B cell (primary cell): ENCODE measurements around the gene BCL11A. TPM values are rescaled to one million over a fixed set of nuclear protein-coding genes. Genes with fewer than 3 reads are reported as not detected.

ENCODE experiments used
- ATAC-seq: fragments of 200-7000 bp; cut with Tn5 transposase; one replicate; pipeline ENCODE4 v1.10.0; 2021; ENCODE audit warnings: low read depth, mild to moderate bottlenecking, moderate number of reproducible peaks, moderate library complexity
- CTCF ChIA-PET: fragments of 350-600 bp; sonication (Branson Sonifier 250); formaldehyde crosslinking; loops from one replicate; lab custom pipeline; 2021; ENCODE audit warnings: antibody characterized with exemption, inconsistent platforms; lab: Charles Lee
- POLR2A ChIA-PET: fragments of 350-600 bp; sonication (Branson Sonifier 250); formaldehyde crosslinking; loops from one replicate; lab custom pipeline; 2021; ENCODE audit warnings: antibody characterized with exemption; lab: Charles Lee
- DNase-seq: peaks from one replicate; pipeline ENCODE4 v3.0.0; 2013
- H2AFZ ChIP-seq: 2 replicates; pipeline ENCODE4 v1.6.1; 2012; ENCODE audit warnings: mild to moderate bottlenecking, low read depth, low read length; ENCODE audit not compliant: insufficient read depth, poor library complexity, severe bottlenecking
- H3K27ac ChIP-seq, 2 donors: 1 replicate in 1 of 2; 2 replicates in 1 of 2; pipeline ENCODE4 v1.5.1; 2012 to 2013; ENCODE audit warnings: low read length in 2 of 2, mild to moderate bottlenecking in 2 of 2, moderate library complexity in 1 of 2
- H3K27me3 ChIP-seq, 4 experiments: fragments of 200-600 bp in 1 of 4; sonication (generic) in 1 of 4; replicated peaks in 1 of 4; 1 replicate in 2 of 4; 2 replicates in 2 of 4; pipeline versions ENCODE4 v1.6.1 to v1.7.0; 2013 to 2016; ENCODE audit warnings: low read length in 3 of 4, mild to moderate bottlenecking in 2 of 4, mixed read lengths in 1 of 4, moderate library complexity in 1 of 4; ENCODE audit not compliant: insufficient read depth in 4 of 4, control insufficient read depth in 3 of 4; ENCODE audit errors: control extremely low read depth in 1 of 4
- H3K36me3 ChIP-seq, 2 experiments: replicated peaks in 1 of 2; 1 replicate in 1 of 2; 2 replicates in 1 of 2; pipeline versions ENCODE4 v1.6.1 to v1.7.1; 2013; ENCODE audit warnings: low read length in 1 of 2; ENCODE audit not compliant: insufficient read depth in 2 of 2, control insufficient read depth in 1 of 2; ENCODE audit errors: control extremely low read depth in 1 of 2, extremely low read depth in 1 of 2
- H3K4me1 ChIP-seq, 2 donors: fragments of 200-600 bp in 1 of 2; sonication (generic) in 1 of 2; 1 replicate in 1 of 2; 2 replicates in 1 of 2; pipeline versions ENCODE4 v1.5.1 to v1.6.1; 2013 to 2017; ENCODE audit warnings: low read length in 2 of 2; ENCODE audit not compliant: control insufficient read depth in 2 of 2, insufficient read depth in 2 of 2
- H3K4me2 ChIP-seq: replicated peaks from 2 replicates; pipeline ENCODE3; 2012; ENCODE audit warnings: mild to moderate bottlenecking, low read depth, low read length; ENCODE audit not compliant: poor library complexity, severe bottlenecking
- H3K4me3 ChIP-seq, 5 experiments: fragments of 200-600 bp in 1 of 5; sonication (generic) in 1 of 5; 1 replicate in 3 of 5; 2 replicates in 2 of 5; pipeline versions ENCODE4 v1.5.1 to v1.7.0; 2011 to 2016; ENCODE audit warnings: low read length in 4 of 5, mild to moderate bottlenecking in 4 of 5, low read depth in 2 of 5, control low read depth in 1 of 5, moderate library complexity in 1 of 5; ENCODE audit not compliant: insufficient read depth in 1 of 5; ENCODE audit errors: control extremely low read depth in 1 of 5, extremely low read depth in 1 of 5
- H3K79me2 ChIP-seq: fragments of 200-600 bp; sonication (generic); one replicate; pipeline ENCODE4 v1.6.0; 2016; ENCODE audit warnings: low read length; ENCODE audit not compliant: control insufficient read depth, insufficient read depth
- H3K9ac ChIP-seq: fragments of 200-600 bp; sonication (generic); 2 replicates; pipeline ENCODE4 v1.6.1; 2017; ENCODE audit warnings: mild to moderate bottlenecking, low read length, moderate library complexity
- H3K9me3 ChIP-seq, 3 donors: one replicate each; pipeline versions ENCODE4 v1.6.1 to v1.7.1; 2013; ENCODE audit warnings: low read length in 2 of 3; ENCODE audit not compliant: control insufficient read depth in 2 of 3, insufficient read depth in 1 of 3; ENCODE audit errors: control extremely low read depth in 1 of 3
- H4K20me1 ChIP-seq: 2 replicates; pipeline ENCODE4 v1.6.0; 2012; ENCODE audit warnings: mild to moderate bottlenecking, low read length; ENCODE audit not compliant: insufficient read depth, control insufficient read depth, poor library complexity, severe bottlenecking
- H3K27ac Mint-ChIP-seq: one replicate; pipeline ENCODE4 v1.8.0; 2021; ENCODE audit warnings: mixed read lengths
- H3K27me3 Mint-ChIP-seq: one replicate; pipeline ENCODE4 v1.8.0; 2021; ENCODE audit warnings: mixed read lengths
- H3K4me1 Mint-ChIP-seq: one replicate; pipeline ENCODE4 v1.8.0; 2021; ENCODE audit warnings: mixed read lengths
- H3K4me3 Mint-ChIP-seq: one replicate; pipeline ENCODE4 v1.8.0; 2021; ENCODE audit warnings: mixed read lengths
- H3K9me3 Mint-ChIP-seq: one replicate; pipeline ENCODE4 v1.8.0; 2022; ENCODE audit warnings: mixed read lengths; ENCODE audit not compliant: insufficient read depth
- CTCF ChIP-seq: fragments of 200-600 bp; IDR thresholded peaks from one replicate; pipeline ENCODE4 v1.8.0; 2022; ENCODE audit warnings: antibody characterized with exemption, mild to moderate bottlenecking
- EZH2 ChIP-seq: IDR thresholded peaks from 2 replicates; pipeline ENCODE4 v1.6.1; 2012; ENCODE audit warnings: borderline replicate concordance, low read depth, mild to moderate bottlenecking, moderate library complexity, low read length; ENCODE audit not compliant: insufficient read depth, poor library complexity, severe bottlenecking
- WGBS: methylation state at CpG from one replicate; pipeline ENCODE4 v1.1.5; 2013; ENCODE audit warnings: missing lambda C conversion rate; ENCODE audit not compliant: insufficient coverage; 5-methylcytosine and 5-hydroxymethylcytosine counted together
- intact Hi-C: fragments of 100-400 bp; cut with micrococcal nuclease; formaldehyde crosslinking; loops from one replicate; pipeline ENCODE4 v1.10.0; 2022
- polyA plus RNA-seq: library from polyadenylated mRNA; depleted of rRNA; stranded (reverse); fragments of >200 nt; gene quantifications from 2 replicates; pipeline ENCODE4 v1.2.3, GENCODE V29; 2012
- total RNA-seq, 2 donors: library from RNA; stranded (reverse); fragments of 120-200 nt in 1 of 2; gene quantifications; 1 replicate in 1 of 2; 2 replicates in 1 of 2; pipeline versions ENCODE4 v1.2.3 to v1.2.4, GENCODE V29; 2013 to 2022

BCL11A gene
- total and polyA plus RNA-seq, 2 donors (not counting 1 experiment from before 2014, with no cell fraction given), result 81.8 to 383 TPM

GRCh38 chr2:60483401-60483800 lies 70.1 kb downstream of the BCL11A start:
- Histone ChIP-seq H3K27ac (peak overlapping the region; percentile 76 to 93), H3K4me1 (peaks cover 99% of the 10 kb centered on the region in 2 donors), H3K36me3 (peaks cover 0 to 62% of the 10 kb centered on the region in 2 experiments), H3K9ac (peak overlapping the region; percentile 65), H3K27me3 (no peaks in the 10 kb centered on the region), H2AFZ (no peak overlapping the region), H3K4me2 (peak overlapping the region; percentile 81), H3K9me3 (no peaks in the 10 kb centered on the region), H4K20me1 (peaks cover 12% of the 10 kb centered on the region), H3K79me2 (peaks cover 100% of the 10 kb centered on the region), H3K4me3 (peak overlapping the region in 4 of 5 experiments; percentile 11 to 59 (median 50))
- ChIA-PET POLR2A (interaction anchor here (1.1 kb wide), 1 partner anchor 44 kb away, joined by 4 read pairs; no protein-coding TSS in a partner anchor), CTCF (interaction anchor here (0.8 to 2.5 kb wide), 12 partner anchors 10 to 131 kb away, joined by 3 to 6 read pairs (median 4); no protein-coding TSS in a partner anchor)
- Mint-ChIP-seq H3K4me1 (peaks cover 97% of the 10 kb centered on the region), H3K9me3 (no peaks in the 10 kb centered on the region), H3K27me3 (no peaks in the 10 kb centered on the region), H3K4me3 (peak overlapping the region; percentile 79), H3K27ac (peak overlapping the region; percentile 88)
- ATAC-seq (no peak), DNase-seq (no peak)
- TF ChIP-seq CTCF, result no peak
- TF ChIP-seq EZH2, result no peak
- 50% methylated on average over 1 of the region's 3 CpGs for WGBS
- intact Hi-C loops, result loop anchor here (5.0 kb wide), 2 partner anchors 34 to 116 kb away; no protein-coding TSS in a partner anchor

- peak overlapping the region; percentile 14 for H2AFZ ChIP-seq
- POLR2A ChIA-PET, result interaction anchor here (1.9 kb wide), 1 partner anchor 10 kb away, joined by 6 read pairs; no protein-coding TSS in a partner anchor
- intact Hi-C loops, result loop anchor here (5.0 kb wide), 2 partner anchors 35 to 115 kb away; no protein-coding TSS in a partner anchor
Measured at GRCh38 chr2:60482222-60482621, 71.2 kb downstream of the BCL11A start.

More at GRCh38 chr2:60482222-60482621, 71.2 kb downstream of the BCL11A start:
- H3K27ac ChIP-seq, result peak overlapping the region; percentile 76 to 93
- DNase-seq (no peak), ATAC-seq (no peak)
- 20% methylated on average over 4 of the region's 6 CpGs for WGBS
- no peak for TF ChIP-seq CTCF
- TF ChIP-seq EZH2, result no peak
- peak overlapping the region in 2 of 5 experiments; percentile 15 to 20 for H3K4me3 ChIP-seq
- H3K36me3 ChIP-seq, result peaks cover 0 to 62% of the 10 kb centered on the region in 2 experiments
- peaks cover 99% of the 10 kb centered on the region in 2 donors for H3K4me1 ChIP-seq
- H3K27me3 ChIP-seq, result no peaks in the 10 kb centered on the region
- peaks cover 100% of the 10 kb centered on the region for H3K79me2 ChIP-seq
- Mint-ChIP-seq H3K9me3 (no peaks in the 10 kb centered on the region), H3K27me3 (no peaks in the 10 kb centered on the region), H3K4me1 (peaks cover 96% of the 10 kb centered on the region), H3K27ac (peak overlapping the region; percentile 88), H3K4me3 (peak overlapping the region; percentile 79)
- CTCF ChIA-PET, result interaction anchor here (0.9 to 2.5 kb wide), 3 partner anchors 23 to 153 kb away, joined by 3 to 6 read pairs (median 5); no protein-coding TSS in a partner anchor
- H3K9me3 ChIP-seq, result no peaks in the 10 kb centered on the region
- H4K20me1 ChIP-seq, result peaks cover 12% of the 10 kb centered on the region
- H3K4me2 ChIP-seq, result peak overlapping the region; percentile 81
- peak overlapping the region; percentile 65 for H3K9ac ChIP-seq
